HepG2 (cell line): ENCODE measurements around the gene UBE2G2. TPM values are rescaled to one million over a fixed set of nuclear protein-coding genes. Genes with fewer than 3 reads are reported as not detected.

Experiments
- FOXO1 ChIP-seq: sonication (generic); formaldehyde crosslinking; IDR thresholded peaks from 2 replicates; pipeline ENCODE4 v1.4.0; 2020; ENCODE audit warnings: missing genetic modification reagents
- GABPA ChIP-seq, 2 experiments: IDR thresholded peaks; 2 replicates each; pipeline ENCODE4 v1.6.1; 2011 to 2016; ENCODE audit warnings: low read depth in 2 of 2, low read length in 1 of 2, missing biosample characterization in 1 of 2, missing genetic modification characterization in 1 of 2
- HOXA3 ChIP-seq: sonication (generic); formaldehyde crosslinking; IDR thresholded peaks from 2 replicates; pipeline ENCODE4 v1.5.0; 2020; ENCODE audit warnings: missing genetic modification reagents
- MAZ ChIP-seq, 2 experiments: sonication (generic) in 1 of 2; formaldehyde crosslinking in 1 of 2; IDR thresholded peaks; 2 replicates each; pipeline versions ENCODE4 v1.5.0 to v1.6.1; 2012 to 2020; ENCODE audit warnings: low read depth in 2 of 2, mild to moderate bottlenecking in 2 of 2, borderline replicate concordance in 1 of 2, improper control_type of control experiment in 1 of 2, low read length in 1 of 2, missing genetic modification reagents in 1 of 2, moderate library complexity in 1 of 2
- MZF1 ChIP-seq: sonication (generic); formaldehyde crosslinking; IDR thresholded peaks from 2 replicates; pipeline ENCODE4 v1.8.1; 2023; ENCODE audit warnings: mild to moderate bottlenecking, missing genetic modification reagents, borderline replicate concordance
- PHF21A ChIP-seq: sonication (generic); formaldehyde crosslinking; IDR thresholded peaks from 2 replicates; pipeline ENCODE4 v1.5.0; 2020; ENCODE audit warnings: mild to moderate bottlenecking, missing genetic modification reagents
- RFXAP ChIP-seq: sonication (generic); formaldehyde crosslinking; IDR thresholded peaks from 2 replicates; pipeline ENCODE4 v1.4.0; 2020; ENCODE audit warnings: missing genetic modification reagents, borderline replicate concordance
- SALL1 ChIP-seq: sonication (generic); formaldehyde crosslinking; IDR thresholded peaks from 2 replicates; pipeline ENCODE4 v1.8.0; 2022; ENCODE audit warnings: mild to moderate bottlenecking, missing genetic modification reagents
- SMARCE1 ChIP-seq: fragments of 450-650 bp; IDR thresholded peaks from 2 replicates; pipeline ENCODE4 v1.6.1; 2017; ENCODE audit warnings: borderline replicate concordance
- SP5 ChIP-seq: IDR thresholded peaks from 2 replicates; pipeline ENCODE4 v1.6.1; 2016; ENCODE audit warnings: low read depth, borderline replicate concordance
- STAT5B ChIP-seq: sonication (generic); formaldehyde crosslinking; IDR thresholded peaks from 2 replicates; pipeline ENCODE4 v1.4.0; 2020; ENCODE audit warnings: missing genetic modification reagents
- TMF1 ChIP-seq: sonication (generic); formaldehyde crosslinking; IDR thresholded peaks from 2 replicates; pipeline ENCODE4 v1.8.1; 2022; ENCODE audit warnings: low read depth, missing genetic modification reagents
- YY1 ChIP-seq: IDR thresholded peaks from 2 replicates; pipeline ENCODE4 v1.6.1; 2011; ENCODE audit warnings: low read length, low read depth, moderate library complexity, mild to moderate bottlenecking; ENCODE audit not compliant: insufficient read depth, insufficient replicate concordance
- ZBTB10 ChIP-seq: sonication (generic); formaldehyde crosslinking; IDR thresholded peaks from 2 replicates; pipeline ENCODE4 v1.4.0; 2020; ENCODE audit warnings: missing genetic modification reagents, borderline replicate concordance
- ZFX ChIP-seq: sonication (generic); formaldehyde crosslinking; IDR thresholded peaks from 2 replicates; pipeline ENCODE4 v1.4.0; 2020; ENCODE audit warnings: mild to moderate bottlenecking, low read depth, missing genetic modification reagents, moderate library complexity
- ZNF180 ChIP-seq: sonication (generic); formaldehyde crosslinking; IDR thresholded peaks from 2 replicates; pipeline ENCODE4 v1.4.0; 2020; ENCODE audit warnings: low read depth, missing genetic modification reagents, borderline replicate concordance
- ZNF34 ChIP-seq: sonication (generic); formaldehyde crosslinking; IDR thresholded peaks from 2 replicates; pipeline ENCODE4 v1.4.0; 2020; ENCODE audit warnings: mild to moderate bottlenecking, missing genetic modification reagents, borderline replicate concordance
- ZNF446 ChIP-seq: sonication (generic); formaldehyde crosslinking; IDR thresholded peaks from 2 replicates; pipeline ENCODE4 v1.5.0; 2020; ENCODE audit warnings: mild to moderate bottlenecking, missing genetic modification reagents
- ZNF563 ChIP-seq: sonication (generic); formaldehyde crosslinking; IDR thresholded peaks from 2 replicates; pipeline ENCODE4 v1.8.0; 2022; ENCODE audit warnings: mild to moderate bottlenecking, moderate library complexity, missing genetic modification reagents
- ZNF800 ChIP-seq: sonication (generic); formaldehyde crosslinking; IDR thresholded peaks from 2 replicates; pipeline ENCODE4 v1.4.0; 2020; ENCODE audit warnings: missing genetic modification reagents
- polyA plus RNA-seq, 8 experiments: library from polyadenylated mRNA; depleted of rRNA in 3 of 8; stranded (reverse) in 7 of 8; unstranded in 1 of 8; fragments of >200 nt; fragmentation: Illumina TruSeq in 4 of 8; extraction: Trizol in 4 of 8; gene quantifications; 2 replicates each; pipeline versions ENCODE4 v1.2.1 to v1.2.3, GENCODE V29; 2011 to 2016; ENCODE audit warnings: low read depth in 4 of 8, missing spikeins in 1 of 8, mixed read lengths in 1 of 8; ENCODE audit not compliant: insufficient read depth in 1 of 8
- total RNA-seq, 5 experiments: library from RNA; depleted of rRNA; stranded (reverse); fragments of >200 nt; fragmentation: Illumina TruSeq; extraction: Trizol; gene quantifications; 2 replicates each; pipeline ENCODE4 v1.2.3, GENCODE V29; 2016; ENCODE audit warnings: low read depth in 1 of 5

UBE2G2 gene
- total and polyA plus RNA-seq, 2 of the 13 experiments (the other 11 are each of a cell fraction or from before 2014, with no cell fraction given): 55.4 to 92.0 TPM

GRCh38 chr21:44801468-44802395, at the start of gene UBE2G2 (continued):
- no peak for TF ChIP-seq SMARCE1
- TF ChIP-seq YY1: peak; percentile 53
- 0 out of 2 replicates have a peak, but pooled peaks have one; percentile 13 for TF ChIP-seq FOXO1 (CRISPR knock-in tag)
- no peak for TF ChIP-seq ZBTB10
- TF ChIP-seq ZNF800 (CRISPR knock-in tag): 0 out of 2 replicates have a peak, but pooled peaks have one; percentile 20
- peak; percentile 56; the same call in 1 of the 2 replicates for TF ChIP-seq ZNF446
- TF ChIP-seq ZNF563 (CRISPR knock-in tag): peak; percentile 70; the same call in 1 of the 2 replicates
- peak; percentile 100 for TF ChIP-seq GABPA (IDR thresholded peaks at IDR 0.05; ENCODE audit: low read depth, low read length)
- TF ChIP-seq GABPA (CRISPR knock-in tag; IDR thresholded peaks at IDR 0.05; ENCODE audit: low read depth): peak; percentile 91
- no peak for TF ChIP-seq MZF1 (CRISPR knock-in tag)
- peak; percentile 80 for TF ChIP-seq HOXA3 (CRISPR knock-in tag)
- TF ChIP-seq PHF21A: no peak
- TF ChIP-seq SALL1: peak; percentile 90
- TF ChIP-seq RFXAP (CRISPR knock-in tag): 0 out of 2 replicates have a peak, but pooled peaks have one; percentile 42
- TF ChIP-seq ZFX (CRISPR knock-in tag): peak; percentile 78
- no peak for TF ChIP-seq ZNF34 (CRISPR knock-in tag)
- TF ChIP-seq TMF1: peak; percentile 67
- 0 out of 2 replicates have a peak, but pooled peaks have one; percentile 44 for TF ChIP-seq STAT5B (CRISPR knock-in tag)
- TF ChIP-seq MAZ (IDR thresholded peaks at IDR 0.05; ENCODE audit: borderline replicate concordance, low read depth, low read length): peak; percentile 72; the same call in 1 of the 2 replicates
- TF ChIP-seq MAZ (CRISPR knock-in tag; IDR thresholded peaks at IDR 0.05; ENCODE audit: low read depth): peak; percentile 75
- TF ChIP-seq ZNF180: no peak
- TF ChIP-seq SP5 (CRISPR knock-in tag): no peak
- TF ChIP-seq, all 625 proteins: peak for 213
